ENCODE results near the gene EXOSC7.

- TF ChIP-seq EZH2 (IDR thresholded peaks at IDR 0.05; ENCODE audit: insufficient read depth, poor library complexity, severe bottlenecking) (no peak), EZH2phosphoT487 (IDR thresholded peaks at IDR 0.05; ENCODE audit: insufficient read depth, low read depth) (no peak)
Observed at GRCh38 chr3:44989141-44989540, 13.1 kb downstream of the EXOSC7 start.

All from GM23248 (cell line).